Keratinocyte (primary cell): ENCODE measurements around the gene ARID3A. TPM values are rescaled to one million over a fixed set of nuclear protein-coding genes. Genes with fewer than 3 reads are reported as not detected.
"Not testable (repeated sequence)": the region's sequence is repeated elsewhere in the genome, so short reads cannot be mapped to it uniquely, and the experiment has no call there.

Experiments
- DNase-seq: peaks from one replicate; pipeline ENCODE4 v3.0.0-alpha.2; 2011; ENCODE audit warnings: low read depth, missing footprints, low spot score
- FAIRE-seq: peaks from 2 replicates; lab custom pipeline; 2011; peaks lifted over from hg19 to GRCh38; lab: Jason Lieb, UNC
- H2AFZ ChIP-seq: 2 replicates; pipeline ENCODE4 v1.6.0; 2012; ENCODE audit warnings: low read length, control low read depth, inconsistent platforms; ENCODE audit not compliant: control insufficient read depth
- H3K27ac ChIP-seq: 2 replicates; pipeline ENCODE4 v1.5.1; 2011; ENCODE audit warnings: low read length; ENCODE audit not compliant: control insufficient read depth, insufficient read depth
- H3K27me3 ChIP-seq: 3 replicates; pipeline ENCODE4 v1.6.0; 2011; ENCODE audit warnings: low read length; ENCODE audit not compliant: control insufficient read depth, insufficient read depth; ENCODE audit errors: extremely low read depth
- H3K36me3 ChIP-seq, 2 experiments: 2 replicates in 1 of 2; 3 replicates in 1 of 2; pipeline ENCODE4 v1.5.1; 2011; ENCODE audit warnings: low read length in 2 of 2, mild to moderate bottlenecking in 1 of 2; ENCODE audit not compliant: control insufficient read depth in 2 of 2, insufficient read depth in 2 of 2; ENCODE audit errors: extremely low read depth in 1 of 2
- H3K4me1 ChIP-seq: 3 replicates; pipeline ENCODE4 v1.5.1; 2011; ENCODE audit warnings: low read length; ENCODE audit not compliant: control insufficient read depth, insufficient read depth; ENCODE audit errors: extremely low read depth
- H3K4me2 ChIP-seq: 3 replicates; pipeline ENCODE4 v1.6.0; 2011; ENCODE audit warnings: low read depth, low read length; ENCODE audit not compliant: control insufficient read depth, insufficient read depth; ENCODE audit errors: extremely low read depth
- H3K4me3 ChIP-seq, 3 experiments: fragments of 200-600 bp in 1 of 3; sonication (generic) in 1 of 3; 2 replicates in 2 of 3; 3 replicates in 1 of 3; pipeline ENCODE4 v1.5.1; 2011 to 2016; ENCODE audit warnings: low read length in 3 of 3, mild to moderate bottlenecking in 3 of 3, control low read depth in 2 of 3, inconsistent platforms in 1 of 3, low read depth in 1 of 3, mixed read lengths in 1 of 3, mixed run types in 1 of 3, moderate library complexity in 1 of 3; ENCODE audit not compliant: control insufficient read depth in 2 of 3, insufficient read depth in 2 of 3; ENCODE audit errors: extremely low read depth in 1 of 3
- H3K79me2 ChIP-seq: 2 replicates; pipeline ENCODE4 v1.6.0; 2012; ENCODE audit warnings: low read length; ENCODE audit not compliant: control insufficient read depth, insufficient read depth
- H3K9ac ChIP-seq: 3 replicates; pipeline ENCODE4 v1.6.0; 2011; ENCODE audit warnings: low read length; ENCODE audit not compliant: control insufficient read depth, insufficient read depth; ENCODE audit errors: extremely low read depth
- H3K9me1 ChIP-seq: 3 replicates; pipeline ENCODE4 v1.6.0; 2011; ENCODE audit warnings: low read length; ENCODE audit not compliant: control insufficient read depth, insufficient read depth; ENCODE audit errors: extremely low read depth
- H3K9me3 ChIP-seq: 2 replicates; pipeline ENCODE4 v1.5.1; 2012; ENCODE audit warnings: low read depth, low read length; ENCODE audit not compliant: control insufficient read depth
- H4K20me1 ChIP-seq: 3 replicates; pipeline ENCODE4 v1.6.0; 2011; ENCODE audit warnings: low read length; ENCODE audit not compliant: control insufficient read depth, insufficient read depth; ENCODE audit errors: extremely low read depth
- EZH2 ChIP-seq: IDR thresholded peaks from one replicate; pipeline ENCODE4 v1.6.1; 2012; ENCODE audit warnings: inconsistent platforms, mild to moderate bottlenecking, low read length, moderate library complexity
- dilution Hi-C: fragments of 300-500 bp; cut with MboI; formaldehyde crosslinking; loops from one replicate; pipeline ENCODE4 v1.7.0; 2020; ENCODE audit warnings: low sequenced_read_pairs; ENCODE audit not compliant: extremely low pct_ligation_motif_present
- polyA plus RNA-seq, 5 experiments: library from polyadenylated mRNA; depleted of rRNA in 3 of 5; stranded (reverse) in 3 of 5; stranded (forward) in 1 of 5; unstranded in 1 of 5; fragments of >200 nt; gene quantifications; 1 replicate in 1 of 5; 2 replicates in 3 of 5; 3 replicates in 1 of 5; pipeline versions ENCODE4 v1.2.1 to v1.2.3, GENCODE V29; 2011 to 2012; ENCODE audit warnings: missing spikeins in 2 of 5, low read depth in 1 of 5, low replicate concordance in 1 of 5
- TF ChIP-seq, protein P1 (sequence below), 3 experiments: IDR thresholded peaks in 1 of 3; conservative IDR thresholded peaks in 1 of 3; optimal IDR thresholded peaks in 1 of 3; 2 replicates in 2 of 3; 3 replicates in 1 of 3; pipeline versions ENCODE3 to v1.5.1; 2011; ENCODE audit warnings: low read length in 3 of 3, mild to moderate bottlenecking in 3 of 3, moderate library complexity in 2 of 3, control low read depth in 1 of 3, inconsistent platforms in 1 of 3; ENCODE audit not compliant: insufficient read depth in 2 of 3; ENCODE audit errors: extremely low read depth in 1 of 3

ARID3A gene
- polyA plus RNA-seq, 1 donor (not counting 4 experiments of a cell fraction or from before 2014, with no cell fraction given): 2.6 TPM

GRCh38 chr19:956766-957440 is 31.1 kb downstream of the ARID3A start:
- H2AFZ ChIP-seq: no peak overlapping the region
- no peaks in the 10 kb centered on the region for H3K27me3 ChIP-seq
- H3K4me1 ChIP-seq: peaks cover 12% of the 10 kb centered on the region
- no peaks in the 10 kb centered on the region for H3K79me2 ChIP-seq
- H3K27ac ChIP-seq: no peak overlapping the region
- H4K20me1 ChIP-seq: peaks cover 4% of the 10 kb centered on the region
- H3K36me3 ChIP-seq: no peaks in the 10 kb centered on the region
- H3K9me3 ChIP-seq: no peaks in the 10 kb centered on the region
- FAIRE-seq (no peak), DNase-seq (no peak)
- no peak overlapping the region for H3K4me3 ChIP-seq
- TF ChIP-seq, protein P1, sequence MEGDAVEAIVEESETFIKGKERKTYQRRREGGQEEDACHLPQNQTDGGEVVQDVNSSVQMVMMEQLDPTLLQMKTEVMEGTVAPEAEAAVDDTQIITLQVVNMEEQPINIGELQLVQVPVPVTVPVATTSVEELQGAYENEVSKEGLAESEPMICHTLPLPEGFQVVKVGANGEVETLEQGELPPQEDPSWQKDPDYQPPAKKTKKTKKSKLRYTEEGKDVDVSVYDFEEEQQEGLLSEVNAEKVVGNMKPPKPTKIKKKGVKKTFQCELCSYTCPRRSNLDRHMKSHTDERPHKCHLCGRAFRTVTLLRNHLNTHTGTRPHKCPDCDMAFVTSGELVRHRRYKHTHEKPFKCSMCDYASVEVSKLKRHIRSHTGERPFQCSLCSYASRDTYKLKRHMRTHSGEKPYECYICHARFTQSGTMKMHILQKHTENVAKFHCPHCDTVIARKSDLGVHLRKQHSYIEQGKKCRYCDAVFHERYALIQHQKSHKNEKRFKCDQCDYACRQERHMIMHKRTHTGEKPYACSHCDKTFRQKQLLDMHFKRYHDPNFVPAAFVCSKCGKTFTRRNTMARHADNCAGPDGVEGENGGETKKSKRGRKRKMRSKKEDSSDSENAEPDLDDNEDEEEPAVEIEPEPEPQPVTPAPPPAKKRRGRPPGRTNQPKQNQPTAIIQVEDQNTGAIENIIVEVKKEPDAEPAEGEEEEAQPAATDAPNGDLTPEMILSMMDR (optimal IDR thresholded peaks at IDR 0.05 in 1 of 3, IDR thresholded peaks at IDR 0.05 in 1 of 3, conservative IDR thresholded peaks at IDR 0.05 in 1 of 3; ENCODE audit: extremely low read depth in 1 of 3, insufficient read depth in 2 of 3, low read length in 3 of 3): no peak
- no peak for TF ChIP-seq EZH2
- no peak overlapping the region for H3K4me2 ChIP-seq
- no peak overlapping the region for H3K9ac ChIP-seq
- dilution Hi-C loops: no loop called here
- no peaks in the 10 kb centered on the region for H3K9me1 ChIP-seq

DNA sequence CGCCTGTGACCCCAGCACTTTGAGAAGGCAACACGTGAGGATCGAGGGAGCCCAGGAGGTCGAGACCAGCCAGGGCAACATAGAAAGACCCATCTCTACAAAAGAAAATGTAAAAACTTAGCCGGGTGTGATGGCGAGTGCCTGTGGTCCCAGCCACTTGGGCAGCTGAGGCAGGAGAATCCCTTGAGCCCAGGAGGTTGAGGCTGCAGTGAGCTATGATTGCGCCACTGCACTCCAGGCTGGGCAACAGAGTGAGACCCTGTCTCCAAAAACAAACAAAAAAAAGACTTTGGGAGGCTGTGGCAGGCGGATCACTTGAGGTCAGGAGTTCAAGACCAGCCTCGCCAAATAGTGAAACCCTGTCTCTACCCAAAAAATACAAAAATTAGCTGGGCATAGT is 31.7 kb downstream of the ARID3A start:
- H3K4me2 ChIP-seq, H2AFZ ChIP-seq, H3K9me3 ChIP-seq, DNase-seq, H3K4me3 ChIP-seq, H3K36me3 ChIP-seq, dilution Hi-C loops, H3K27ac ChIP-seq, H3K9ac ChIP-seq, H4K20me1 ChIP-seq, H3K27me3 ChIP-seq, FAIRE-seq, H3K79me2 ChIP-seq, H3K9me1 ChIP-seq: not testable (repeated sequence)
- H3K4me1 ChIP-seq: peaks cover 11% of the 10 kb centered on the region
